C4-2B (cell line): Measurements from ENCODE around the gene UBASH3B.

Source experiments
- H3K27ac ChIP-seq: fragments of 450-650 bp; 2 replicates; pipeline ENCODE4 v1.5.1; 2017
- ZFX ChIP-seq: fragments of 450-650 bp; IDR thresholded peaks from 2 replicates; pipeline ENCODE4 v1.6.1; 2017
- TF ChIP-seq, protein P1 (sequence below): fragments of 450-650 bp; conservative IDR thresholded peaks from 2 replicates; pipeline ENCODE4 v1.5.1; 2017; ENCODE audit warnings: mild to moderate bottlenecking

UBASH3B gene

DNA sequence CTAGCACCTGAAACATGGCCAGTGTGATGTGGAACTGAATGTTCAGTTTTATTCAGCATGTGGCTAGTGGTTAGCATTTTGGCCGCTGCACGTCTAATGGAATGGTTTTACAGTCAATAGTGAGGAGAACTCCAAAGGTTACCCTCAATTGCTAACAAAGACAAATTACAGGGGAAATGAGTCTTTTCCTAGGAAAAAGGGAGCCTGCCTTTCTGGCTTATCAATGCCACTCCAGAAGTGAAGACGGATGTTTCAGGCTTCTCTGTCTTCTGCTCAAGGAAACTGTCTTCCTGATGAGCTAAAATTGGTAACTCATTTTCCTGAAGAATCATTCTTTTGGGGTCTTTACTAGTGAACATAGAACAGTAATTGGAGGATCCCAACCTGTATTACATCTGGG lies 98.5 kb downstream of the UBASH3B start:
- no peak overlapping the region for H3K27ac ChIP-seq
- no peak for TF ChIP-seq ZFX
- TF ChIP-seq, protein P1, sequence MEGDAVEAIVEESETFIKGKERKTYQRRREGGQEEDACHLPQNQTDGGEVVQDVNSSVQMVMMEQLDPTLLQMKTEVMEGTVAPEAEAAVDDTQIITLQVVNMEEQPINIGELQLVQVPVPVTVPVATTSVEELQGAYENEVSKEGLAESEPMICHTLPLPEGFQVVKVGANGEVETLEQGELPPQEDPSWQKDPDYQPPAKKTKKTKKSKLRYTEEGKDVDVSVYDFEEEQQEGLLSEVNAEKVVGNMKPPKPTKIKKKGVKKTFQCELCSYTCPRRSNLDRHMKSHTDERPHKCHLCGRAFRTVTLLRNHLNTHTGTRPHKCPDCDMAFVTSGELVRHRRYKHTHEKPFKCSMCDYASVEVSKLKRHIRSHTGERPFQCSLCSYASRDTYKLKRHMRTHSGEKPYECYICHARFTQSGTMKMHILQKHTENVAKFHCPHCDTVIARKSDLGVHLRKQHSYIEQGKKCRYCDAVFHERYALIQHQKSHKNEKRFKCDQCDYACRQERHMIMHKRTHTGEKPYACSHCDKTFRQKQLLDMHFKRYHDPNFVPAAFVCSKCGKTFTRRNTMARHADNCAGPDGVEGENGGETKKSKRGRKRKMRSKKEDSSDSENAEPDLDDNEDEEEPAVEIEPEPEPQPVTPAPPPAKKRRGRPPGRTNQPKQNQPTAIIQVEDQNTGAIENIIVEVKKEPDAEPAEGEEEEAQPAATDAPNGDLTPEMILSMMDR: no peak

DNA sequence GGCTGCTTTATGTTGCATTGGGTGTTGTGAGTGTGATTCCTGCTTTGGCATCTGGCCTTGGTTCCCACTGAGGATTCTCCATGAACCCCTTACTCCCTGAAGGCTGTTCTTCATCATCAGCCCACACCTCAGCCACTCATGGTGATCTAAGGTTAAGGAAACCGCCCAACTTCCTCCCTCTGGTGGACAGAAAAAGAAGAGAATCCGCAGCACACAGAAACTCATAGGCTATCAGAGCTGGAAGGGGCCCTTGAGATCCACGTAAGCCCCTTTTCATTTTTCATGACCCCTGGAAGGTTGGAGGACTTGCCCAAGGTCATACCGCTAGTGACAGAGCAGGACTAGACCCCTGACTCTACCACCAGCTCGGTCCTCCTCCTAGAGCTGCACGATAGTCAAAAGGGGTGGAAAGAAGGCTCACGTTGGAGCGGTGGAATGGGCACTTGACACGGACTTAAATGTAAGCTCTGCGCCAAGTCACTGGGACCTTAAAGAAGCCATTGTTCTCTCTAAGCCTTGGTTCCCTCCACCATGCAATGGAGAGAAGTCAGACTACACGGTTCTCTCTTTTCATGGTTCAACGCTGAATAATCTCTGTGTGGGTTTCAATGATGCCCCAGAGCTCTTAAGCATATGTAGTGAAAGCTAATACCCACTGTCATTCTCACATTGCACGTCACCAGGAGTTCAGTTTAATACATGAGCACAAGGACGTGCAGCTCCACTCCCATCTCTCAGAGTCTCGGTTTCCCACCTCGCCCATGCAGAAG lies 99.2 kb downstream of the UBASH3B start:
- TF ChIP-seq ZFX: no peak
- TF ChIP-seq, protein P1: peak; percentile 61
- H3K27ac ChIP-seq: no peak overlapping the region

DNA sequence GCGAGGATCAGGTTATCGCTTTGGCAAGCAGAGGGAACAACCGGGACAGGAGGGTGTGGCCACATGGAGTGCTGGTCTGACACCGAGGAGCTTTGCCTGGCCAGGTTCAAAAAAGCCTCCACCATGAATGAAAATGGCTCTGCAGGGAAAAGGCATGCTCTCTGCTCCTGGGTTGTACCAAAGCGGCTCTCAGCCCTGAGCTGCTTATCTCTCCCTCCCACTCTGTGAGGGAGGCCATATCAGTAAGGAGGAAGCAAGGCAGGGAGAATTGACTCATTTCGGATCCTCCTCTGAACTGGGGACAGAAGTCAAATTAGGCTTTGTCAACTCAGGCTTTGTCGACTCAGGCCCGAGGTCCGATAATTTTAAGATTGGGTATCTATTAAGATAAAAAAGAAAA lies 99.9 kb downstream of the UBASH3B start:
- TF ChIP-seq, protein P1: no peak
- TF ChIP-seq ZFX: no peak
- no peak overlapping the region for H3K27ac ChIP-seq

DNA sequence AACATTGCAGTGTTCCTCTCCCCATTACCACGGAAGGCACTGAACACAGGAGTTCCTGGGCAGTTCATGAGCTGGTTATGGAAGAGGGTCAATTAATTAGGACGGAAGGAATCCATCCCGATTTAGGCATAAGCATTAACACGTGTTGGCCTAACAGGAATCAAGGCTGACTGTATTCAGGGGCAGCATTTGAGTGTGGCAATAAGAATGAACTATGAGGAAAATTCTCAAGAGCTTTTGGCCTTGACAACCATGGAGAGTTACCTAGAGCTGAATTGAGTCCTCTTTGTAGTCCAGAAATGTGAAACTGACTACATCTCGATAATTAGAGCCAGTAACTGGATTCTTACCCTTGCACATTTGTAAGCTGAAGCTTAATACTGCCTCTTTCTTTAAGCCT lies 100.4 kb downstream of the UBASH3B start:
- TF ChIP-seq, protein P1: no peak
- no peak for TF ChIP-seq ZFX
- no peak overlapping the region for H3K27ac ChIP-seq

DNA sequence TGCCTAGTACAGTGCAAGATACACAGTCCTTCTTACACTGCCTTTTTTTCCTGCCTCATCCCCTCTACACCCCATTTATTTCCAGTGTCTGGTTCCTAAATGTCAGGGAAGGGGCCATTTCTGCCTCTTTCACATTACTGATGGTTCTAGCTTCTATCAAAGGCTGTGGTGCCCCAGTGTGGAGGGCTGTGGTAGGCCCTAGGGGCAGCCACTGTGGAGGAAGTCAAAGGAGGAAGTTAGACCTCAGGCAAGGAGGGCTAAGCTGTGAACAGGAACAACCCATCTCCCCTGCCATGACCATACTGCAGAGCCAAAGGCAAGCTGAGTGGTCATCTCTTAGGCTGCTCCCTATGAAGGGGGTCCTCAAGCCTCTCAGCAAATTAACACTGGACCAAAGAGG lies 100.9 kb downstream of the UBASH3B start:
- H3K27ac ChIP-seq: no peak overlapping the region
- TF ChIP-seq ZFX: no peak
- TF ChIP-seq, protein P1: no peak

DNA sequence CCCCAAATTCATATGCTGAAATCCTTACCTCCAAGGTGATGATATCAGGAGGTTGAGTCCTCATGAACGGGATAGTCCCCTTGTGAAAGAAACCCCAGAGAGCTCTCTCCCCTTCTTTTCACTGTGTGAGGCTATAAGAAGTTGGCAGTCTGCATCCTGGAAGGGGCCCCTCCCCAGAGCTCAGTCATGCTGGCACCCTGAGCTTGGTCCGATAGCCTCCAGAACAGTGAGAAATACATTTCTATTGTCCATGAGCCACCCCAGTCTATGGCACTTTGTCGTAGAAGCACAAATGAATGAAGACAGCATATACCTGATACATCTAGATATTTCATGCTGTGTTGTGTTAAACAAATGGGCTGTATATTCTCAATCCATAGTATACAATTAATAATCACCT lies 101.7 kb downstream of the UBASH3B start:
- H3K27ac ChIP-seq: no peak overlapping the region
- no peak for TF ChIP-seq ZFX
- TF ChIP-seq, protein P1: no peak

DNA sequence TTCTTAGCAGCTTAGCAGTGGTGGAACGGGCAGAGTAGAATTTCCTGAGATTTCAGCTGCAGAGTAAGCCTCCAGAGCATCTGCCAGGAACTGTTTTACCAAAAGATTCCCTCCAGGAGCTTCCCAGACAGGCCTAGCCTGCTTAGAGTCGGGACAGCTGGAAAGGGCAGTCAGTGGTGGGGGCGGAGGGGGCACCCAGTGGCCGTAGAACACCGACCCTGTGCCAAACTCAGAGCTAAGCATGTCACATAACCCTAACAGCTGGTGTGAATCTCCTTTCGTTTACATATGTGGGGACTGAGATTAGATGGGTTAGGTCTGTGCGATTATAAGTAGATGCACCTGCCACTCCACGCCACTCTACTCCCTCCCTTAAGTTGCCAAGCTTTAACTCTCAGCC lies 102.8 kb downstream of the UBASH3B start:
- no peak overlapping the region for H3K27ac ChIP-seq
- TF ChIP-seq ZFX: no peak
- TF ChIP-seq, protein P1: no peak
